K562 (cell line): ENCODE results near the gene SCMH1. TPM values are rescaled to one million over a fixed set of nuclear protein-coding genes. Genes with fewer than 3 reads are reported as not detected.
A peak's percentile ranks its signal among the peaks of the same experiment; 100 is the strongest.

Experiments used
- KDM4B ChIP-seq, 2 experiments: fragments of 450-650 bp in 1 of 2; sonication (generic) in 1 of 2; IDR thresholded peaks; 2 replicates each; pipeline ENCODE4 v1.6.1; 2016 to 2017; ENCODE audit warnings: borderline replicate concordance in 2 of 2, antibody characterized with exemption in 1 of 2, low read depth in 1 of 2, mild to moderate bottlenecking in 1 of 2
- KLF10 ChIP-seq: fragments of 250-450 bp; sonication (Bioruptor Pico); IDR thresholded peaks from 2 replicates; pipeline ENCODE4 v1.6.1; 2021; ENCODE audit warnings: matching md5 sums
- MAFK ChIP-seq: IDR thresholded peaks from 2 replicates; pipeline ENCODE4 v1.6.1; 2011; ENCODE audit warnings: low read length, improper control_type of control experiment
- MCM2 ChIP-seq: fragments of 450-650 bp; IDR thresholded peaks from 2 replicates; pipeline ENCODE4 v1.6.1; 2017; ENCODE audit warnings: low read depth, mild to moderate bottlenecking
- MITF ChIP-seq: IDR thresholded peaks from 2 replicates; pipeline ENCODE4 v1.6.1; 2014; ENCODE audit warnings: antibody characterized with exemption
- MNT ChIP-seq, 2 experiments: fragments of 450-650 bp; conservative IDR thresholded peaks; 2 replicates each; pipeline ENCODE4 v1.6.1; 2017; ENCODE audit warnings: mild to moderate bottlenecking in 2 of 2, moderate library complexity in 2 of 2
- MTA1 ChIP-seq: fragments of 450-650 bp; IDR thresholded peaks from 2 replicates; pipeline ENCODE4 v1.6.1; 2017; ENCODE audit warnings: borderline replicate concordance
- NUFIP1 ChIP-seq: fragments of 450-650 bp; IDR thresholded peaks from 2 replicates; pipeline ENCODE4 v1.6.1; 2018; ENCODE audit not compliant: partially characterized antibody
- PRDM10 ChIP-seq: fragments of 450-650 bp; IDR thresholded peaks from 2 replicates; pipeline ENCODE4 v1.6.1; 2018; ENCODE audit not compliant: partially characterized antibody
- PRMT5 ChIP-seq: sonication (generic); formaldehyde crosslinking; IDR thresholded peaks from 2 replicates; pipeline ENCODE4 v1.5.0; 2020; ENCODE audit warnings: missing genetic modification reagents
- SNRNP70 ChIP-seq: fragments of 200-400 bp; formaldehyde crosslinking; optimal IDR thresholded peaks from 2 replicates; pipeline ENCODE3; 2017; ENCODE audit warnings: low read depth, low read length
- ZNF766 ChIP-seq: fragments of 200-800 bp; sonication (Bioruptor generic); conservative IDR thresholded peaks from 2 replicates; pipeline ENCODE4 v1.6.1; 2016; ENCODE audit warnings: missing genetic modification characterization, missing compliant biosample characterization
- ZNF77 ChIP-seq: fragments of 250-450 bp; sonication (Bioruptor Pico); IDR thresholded peaks from 2 replicates; pipeline ENCODE4 v1.5.0; 2020
- ZNF778 ChIP-seq: fragments of 450-650 bp; formaldehyde crosslinking; IDR thresholded peaks from 2 replicates; pipeline ENCODE4 v1.4.0; 2020; ENCODE audit warnings: mild to moderate bottlenecking, moderate library complexity
- polyA plus RNA-seq, 8 experiments: library from polyadenylated mRNA; depleted of rRNA in 4 of 8; stranded (reverse) in 5 of 8; unstranded in 3 of 8; fragments of >200 nt; fragmentation: Nextera tagmentation in 2 of 8; fragmentation: Illumina TruSeq in 1 of 8; extraction: Ambion mirVana in 2 of 8; extraction: Trizol in 1 of 8; gene quantifications; 2 replicates each; pipeline versions ENCODE4 v1.2.1 to v1.2.3, GENCODE V29; 2011 to 2014; ENCODE audit warnings: inconsistent platforms in 1 of 8, missing spikeins in 1 of 8
- total RNA-seq, 7 experiments: library from RNA; depleted of rRNA in 6 of 7; stranded (reverse); fragments of >200 nt in 6 of 7; fragmentation: Illumina TruSeq in 2 of 7; extraction: Trizol in 2 of 7; gene quantifications; 2 replicates each; pipeline versions ENCODE4 v1.2.1 to v1.2.3, GENCODE V29; 2011 to 2021; ENCODE audit warnings: low replicate concordance in 1 of 7
- TF ChIP-seq, protein P1 (sequence below): sonication (generic); formaldehyde crosslinking; IDR thresholded peaks from 2 replicates; pipeline ENCODE4 v1.8.1; 2023; ENCODE audit warnings: mild to moderate bottlenecking, missing genetic modification reagents
- TF ChIP-seq, protein P2 (sequence below): fragments of 250-450 bp; sonication (Bioruptor Pico); IDR thresholded peaks from 2 replicates; pipeline ENCODE4 v1.5.0; 2020; ENCODE audit warnings: mild to moderate bottlenecking, borderline replicate concordance

Gene SCMH1
- total and polyA plus RNA-seq, 9 of the 15 experiments (the other 6 are each of a cell fraction or from before 2014, with no cell fraction given): 8.5 to 37.0 (median 26.8) TPM

GRCh38 chr1:40981691-40982448 is 260.2 kb downstream of the SCMH1 start (continued):
- TF ChIP-seq PRDM10 (no peak), KLF10 (CRISPR knock-in tag) (no peak), MNT (conservative IDR thresholded peaks at IDR 0.05) (peak; percentile 29 to 50; a peak in 2 of 4 replicates), MTA1 (no peak), SNRNP70 (no peak), MCM2 (no peak), MITF (0 out of 2 replicates have a peak, but pooled peaks have one; percentile 21), MAFK (no peak), ZNF77 (CRISPR knock-in tag) (no peak), ZNF778 (CRISPR knock-in tag) (no peak), NUFIP1 (no peak), PRMT5 (CRISPR knock-in tag) (no peak), ZNF766 (no peak), KDM4B (IDR thresholded peaks at IDR 0.05; ENCODE audit: borderline replicate concordance in 2 of 2, low read depth in 1 of 2) (no peak)
- TF ChIP-seq, protein P1, sequence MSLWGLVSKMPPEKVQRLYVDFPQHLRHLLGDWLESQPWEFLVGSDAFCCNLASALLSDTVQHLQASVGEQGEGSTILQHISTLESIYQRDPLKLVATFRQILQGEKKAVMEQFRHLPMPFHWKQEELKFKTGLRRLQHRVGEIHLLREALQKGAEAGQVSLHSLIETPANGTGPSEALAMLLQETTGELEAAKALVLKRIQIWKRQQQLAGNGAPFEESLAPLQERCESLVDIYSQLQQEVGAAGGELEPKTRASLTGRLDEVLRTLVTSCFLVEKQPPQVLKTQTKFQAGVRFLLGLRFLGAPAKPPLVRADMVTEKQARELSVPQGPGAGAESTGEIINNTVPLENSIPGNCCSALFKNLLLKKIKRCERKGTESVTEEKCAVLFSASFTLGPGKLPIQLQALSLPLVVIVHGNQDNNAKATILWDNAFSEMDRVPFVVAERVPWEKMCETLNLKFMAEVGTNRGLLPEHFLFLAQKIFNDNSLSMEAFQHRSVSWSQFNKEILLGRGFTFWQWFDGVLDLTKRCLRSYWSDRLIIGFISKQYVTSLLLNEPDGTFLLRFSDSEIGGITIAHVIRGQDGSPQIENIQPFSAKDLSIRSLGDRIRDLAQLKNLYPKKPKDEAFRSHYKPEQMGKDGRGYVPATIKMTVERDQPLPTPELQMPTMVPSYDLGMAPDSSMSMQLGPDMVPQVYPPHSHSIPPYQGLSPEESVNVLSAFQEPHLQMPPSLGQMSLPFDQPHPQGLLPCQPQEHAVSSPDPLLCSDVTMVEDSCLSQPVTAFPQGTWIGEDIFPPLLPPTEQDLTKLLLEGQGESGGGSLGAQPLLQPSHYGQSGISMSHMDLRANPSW (CRISPR knock-in tag): no peak
- TF ChIP-seq, protein P2, sequence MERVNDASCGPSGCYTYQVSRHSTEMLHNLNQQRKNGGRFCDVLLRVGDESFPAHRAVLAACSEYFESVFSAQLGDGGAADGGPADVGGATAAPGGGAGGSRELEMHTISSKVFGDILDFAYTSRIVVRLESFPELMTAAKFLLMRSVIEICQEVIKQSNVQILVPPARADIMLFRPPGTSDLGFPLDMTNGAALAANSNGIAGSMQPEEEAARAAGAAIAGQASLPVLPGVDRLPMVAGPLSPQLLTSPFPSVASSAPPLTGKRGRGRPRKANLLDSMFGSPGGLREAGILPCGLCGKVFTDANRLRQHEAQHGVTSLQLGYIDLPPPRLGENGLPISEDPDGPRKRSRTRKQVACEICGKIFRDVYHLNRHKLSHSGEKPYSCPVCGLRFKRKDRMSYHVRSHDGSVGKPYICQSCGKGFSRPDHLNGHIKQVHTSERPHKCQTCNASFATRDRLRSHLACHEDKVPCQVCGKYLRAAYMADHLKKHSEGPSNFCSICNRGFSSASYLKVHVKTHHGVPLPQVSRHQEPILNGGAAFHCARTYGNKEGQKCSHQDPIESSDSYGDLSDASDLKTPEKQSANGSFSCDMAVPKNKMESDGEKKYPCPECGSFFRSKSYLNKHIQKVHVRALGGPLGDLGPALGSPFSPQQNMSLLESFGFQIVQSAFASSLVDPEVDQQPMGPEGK: no peak
